Measurements from ENCODE around the gene POLE.

GRCh38 chr12:132665149-132665491 lies 22.0 kb downstream of the POLE start:
- TF ChIP-seq, protein P1, sequence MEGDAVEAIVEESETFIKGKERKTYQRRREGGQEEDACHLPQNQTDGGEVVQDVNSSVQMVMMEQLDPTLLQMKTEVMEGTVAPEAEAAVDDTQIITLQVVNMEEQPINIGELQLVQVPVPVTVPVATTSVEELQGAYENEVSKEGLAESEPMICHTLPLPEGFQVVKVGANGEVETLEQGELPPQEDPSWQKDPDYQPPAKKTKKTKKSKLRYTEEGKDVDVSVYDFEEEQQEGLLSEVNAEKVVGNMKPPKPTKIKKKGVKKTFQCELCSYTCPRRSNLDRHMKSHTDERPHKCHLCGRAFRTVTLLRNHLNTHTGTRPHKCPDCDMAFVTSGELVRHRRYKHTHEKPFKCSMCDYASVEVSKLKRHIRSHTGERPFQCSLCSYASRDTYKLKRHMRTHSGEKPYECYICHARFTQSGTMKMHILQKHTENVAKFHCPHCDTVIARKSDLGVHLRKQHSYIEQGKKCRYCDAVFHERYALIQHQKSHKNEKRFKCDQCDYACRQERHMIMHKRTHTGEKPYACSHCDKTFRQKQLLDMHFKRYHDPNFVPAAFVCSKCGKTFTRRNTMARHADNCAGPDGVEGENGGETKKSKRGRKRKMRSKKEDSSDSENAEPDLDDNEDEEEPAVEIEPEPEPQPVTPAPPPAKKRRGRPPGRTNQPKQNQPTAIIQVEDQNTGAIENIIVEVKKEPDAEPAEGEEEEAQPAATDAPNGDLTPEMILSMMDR (IDR thresholded peaks at IDR 0.05), result no peak
- no peak for TF ChIP-seq POLR2A (IDR thresholded peaks at IDR 0.05)

Measured in Peyer's patch (tissue), 4 donors.